Tibial nerve (tissue), 3 donors: ENCODE data around the gene IL1A.

Experiments used
- CTCF ChIP-seq, 5 experiments: fragments of 200-600 bp in 3 of 5; fragments of 450-650 bp in 2 of 5; sonication (generic) in 3 of 5; IDR thresholded peaks; one replicate each; pipeline ENCODE4 v1.5.1; 2016 to 2019; ENCODE audit warnings: antibody characterized with exemption in 5 of 5, mild to moderate bottlenecking in 3 of 5, moderate library complexity in 2 of 5
- POLR2A ChIP-seq, 2 donors: fragments of 450-650 bp; IDR thresholded peaks; one replicate each; pipeline ENCODE4 v1.6.1; 2017; ENCODE audit warnings: antibody characterized with exemption in 2 of 2, mild to moderate bottlenecking in 2 of 2, moderate library complexity in 2 of 2

- TF ChIP-seq POLR2A (IDR thresholded peaks at IDR 0.05) = no peak
- no peak for TF ChIP-seq CTCF (IDR thresholded peaks at IDR 0.05)
Measured at GRCh38 chr2:112825706-112826105, 41.4 kb upstream of the IL1A start.
